ENCODE results near the gene ABHD13. TPM values are rescaled to one million over a fixed set of nuclear protein-coding genes. Genes with fewer than 3 reads are reported as not detected.

ABHD13 gene
- total RNA-seq (2022; extraction: Qiagen RNA extraction): 3.8 to 5.0 TPM (median 4.3 TPM) in 5 replicates

GRCh38 chr13:108218044-108218974 lies at the start of gene ABHD13:
ABHD13 (plus strand) TSS chr13:108218392; CDS start chr13:108229219, 10,827 bp downstream.

DNA sequence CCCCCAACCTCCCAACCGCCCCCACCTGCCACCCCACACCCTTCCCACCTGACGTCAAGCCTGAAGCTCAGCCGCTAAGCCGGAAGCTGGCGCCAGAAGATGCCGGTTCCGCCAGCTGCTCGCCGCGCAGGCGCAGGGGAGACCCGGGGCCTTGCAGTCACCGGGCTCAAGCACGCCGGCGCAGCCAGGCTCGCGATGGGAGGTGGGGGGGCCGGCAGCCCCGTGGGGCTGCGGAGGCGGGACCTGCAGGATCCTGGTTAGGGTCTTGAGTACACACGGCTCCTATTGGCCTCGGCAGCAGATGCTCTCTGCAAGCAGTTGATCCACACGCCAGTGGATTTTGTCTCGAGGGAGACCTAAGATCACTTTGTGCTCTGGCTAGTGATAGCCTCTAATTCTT lies 2.8 kb upstream of the ABHD13 start, which contains the start of gene LIG4:
Gene LIG4 (minus strand): TSS at position 101 of the 400 bp plus-strand sequence. CDS start 4,268 bp downstream, outside the sequence.

GRCh38 chr13:108269601-108270328 lies 51.6 kb downstream of the ABHD13 start, which contains the start of gene TNFSF13B:
TNFSF13B (plus strand) TSS chr13:108269718; CDS start chr13:108269896, 178 bp downstream.

Other genes with a start within 250 kb of the ABHD13 start
- gene LIG4, start 2.9 kb upstream of the ABHD13 start, total RNA-seq (2022; extraction: Qiagen RNA extraction): 3.4 to 4.3 TPM (median 4.2 TPM) in 5 replicates
- 0.07 to 0.39 TPM in 2 of 5 replicates, not detected in the others for gene TNFSF13B, start 51.3 kb downstream of the ABHD13 start, total RNA-seq (2022; extraction: Qiagen RNA extraction)